ENCODE results near the gene ATP5PD.
"Not testable (repeated sequence)": the region's sequence is repeated elsewhere in the genome, so short reads cannot be mapped to it uniquely, and the experiment has no call there.

ATP5PD gene

DNA sequence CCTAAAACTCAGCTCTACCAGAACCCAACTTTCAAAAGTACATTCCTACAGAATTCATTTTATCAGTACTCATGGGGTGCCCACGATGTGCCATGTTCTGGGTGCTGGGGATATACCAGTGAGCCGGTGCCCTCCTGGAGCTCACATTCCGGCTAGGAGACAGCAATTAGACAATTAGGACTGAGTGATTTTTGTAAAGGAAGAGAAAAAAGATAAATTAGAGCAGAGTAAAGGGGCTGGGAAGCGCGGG is 34.7 kb downstream of the ATP5PD start:
- no peak for TF ChIP-seq CTCF (IDR thresholded peaks at IDR 0.05; ENCODE audit: borderline replicate concordance, insufficient read depth, low read depth, low read length)
- peak overlapping the region; percentile 48 for H3K4me3 ChIP-seq (ENCODE audit: low read depth, low read length)

DNA sequence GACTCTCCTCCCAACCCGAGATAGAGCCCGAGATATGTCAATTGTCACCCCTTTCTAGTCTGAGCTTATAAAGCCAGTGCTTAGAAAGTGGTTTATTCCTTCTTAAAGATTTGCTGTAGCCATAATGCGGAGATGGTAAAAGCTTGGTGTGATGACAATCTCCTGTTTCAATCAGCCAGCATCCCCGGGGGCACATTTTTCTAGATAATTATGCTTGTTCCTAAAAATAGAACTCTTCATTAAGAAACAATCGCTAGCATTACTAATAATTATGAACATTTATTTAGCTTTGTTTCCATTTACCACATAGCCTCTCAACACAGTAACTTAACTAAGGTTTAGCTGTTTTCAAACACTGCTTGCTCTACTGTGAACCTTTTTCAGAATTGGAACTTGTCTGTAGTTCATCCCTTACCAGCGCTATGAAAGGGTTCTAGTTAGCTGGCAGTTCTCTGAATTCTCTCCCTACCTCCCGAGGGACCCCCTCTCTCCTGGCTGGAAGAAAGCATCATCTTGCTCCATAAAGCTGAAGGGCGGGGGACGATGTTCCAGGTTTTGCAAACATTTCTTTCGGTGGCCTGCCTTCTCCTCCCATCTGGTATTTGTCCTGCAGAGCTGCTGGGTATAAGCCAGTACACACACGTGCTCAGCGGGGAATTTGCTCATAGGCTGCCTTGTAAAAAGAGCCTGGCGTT is 35.2 kb downstream of the ATP5PD start:
- no peak overlapping the region for H3K4me3 ChIP-seq (ENCODE audit: low read depth, low read length)

DNA sequence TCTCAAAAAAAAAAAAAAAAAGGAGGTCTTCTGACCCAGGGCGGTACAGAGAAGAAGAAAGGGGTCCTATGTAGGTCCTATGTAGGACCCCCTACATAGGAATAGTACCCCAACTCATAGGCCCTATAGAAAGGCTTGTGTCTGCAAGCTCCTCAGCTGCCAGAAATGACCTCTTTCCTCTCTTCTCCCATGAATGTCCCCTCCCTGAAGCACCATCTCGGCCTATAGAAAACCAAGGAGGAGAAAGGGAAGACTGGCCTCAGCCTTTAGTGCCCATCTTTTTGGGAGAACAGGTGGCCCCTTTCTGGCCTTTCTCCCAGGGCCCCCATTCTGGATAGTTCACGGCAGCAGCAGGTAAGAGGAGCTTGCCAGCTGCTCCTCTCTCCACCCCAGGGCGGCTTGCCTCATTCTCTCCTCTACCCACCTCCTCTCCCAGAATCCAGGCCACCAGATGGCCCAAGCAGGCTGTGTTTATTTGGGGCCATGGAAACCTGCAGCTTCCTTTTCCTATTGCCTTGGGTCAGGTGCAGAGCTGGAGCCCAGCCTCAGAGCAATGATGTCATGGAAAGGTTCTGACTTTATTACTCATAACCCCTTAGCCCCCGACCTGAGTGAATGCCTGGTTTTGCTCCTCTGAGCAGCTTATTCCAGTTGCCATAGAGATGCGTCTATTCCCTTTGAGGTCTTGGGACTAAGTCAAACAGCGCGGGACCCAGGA is 35.9 kb downstream of the ATP5PD start:
- TF ChIP-seq CTCF (IDR thresholded peaks at IDR 0.05; ENCODE audit: borderline replicate concordance, insufficient read depth, low read depth, low read length), result no peak
- H3K4me3 ChIP-seq (ENCODE audit: low read depth, low read length), result no peak overlapping the region

More for the DNA sequence above, 35.2 kb downstream of the ATP5PD start:
- no peak for TF ChIP-seq CTCF (IDR thresholded peaks at IDR 0.05; ENCODE audit: borderline replicate concordance, insufficient read depth, low read depth, low read length)

GRCh38 chr17:75009139-75009724 is 37.5 kb downstream of the ATP5PD start:
- H3K4me3 ChIP-seq (ENCODE audit: low read depth, low read length), result no peak overlapping the region
- no peak for TF ChIP-seq CTCF (IDR thresholded peaks at IDR 0.05; ENCODE audit: borderline replicate concordance, insufficient read depth, low read depth, low read length)

DNA sequence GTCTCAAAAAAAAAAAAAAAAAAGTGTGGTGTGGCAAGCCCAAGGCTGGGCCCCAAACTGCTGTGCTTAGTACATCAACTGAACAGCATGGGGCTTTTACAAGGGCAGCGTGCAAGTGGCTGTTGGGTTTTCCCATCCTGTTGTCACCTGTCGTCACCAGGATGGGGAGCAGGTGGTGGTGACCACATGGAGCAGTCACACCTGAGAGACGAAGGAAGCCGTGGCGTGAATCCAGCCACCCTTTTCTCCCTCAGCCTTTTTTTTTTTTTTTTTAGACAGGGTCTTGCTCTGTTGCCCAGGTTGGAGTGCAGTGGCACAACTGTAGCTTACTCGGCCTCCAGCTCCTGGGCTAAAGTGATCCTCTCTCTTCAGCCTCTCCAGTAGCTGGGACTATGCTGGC is 38.4 kb downstream of the ATP5PD start:
- no peak for TF ChIP-seq CTCF (IDR thresholded peaks at IDR 0.05; ENCODE audit: borderline replicate concordance, insufficient read depth, low read depth, low read length)
- H3K4me3 ChIP-seq (ENCODE audit: low read depth, low read length), result no peak overlapping the region

GRCh38 chr17:75006653-75007052 is 40.1 kb downstream of the ATP5PD start:
- H3K4me3 ChIP-seq (ENCODE audit: low read depth, low read length), result no peak overlapping the region
- no peak for TF ChIP-seq CTCF (IDR thresholded peaks at IDR 0.05; ENCODE audit: borderline replicate concordance, insufficient read depth, low read depth, low read length)

DNA sequence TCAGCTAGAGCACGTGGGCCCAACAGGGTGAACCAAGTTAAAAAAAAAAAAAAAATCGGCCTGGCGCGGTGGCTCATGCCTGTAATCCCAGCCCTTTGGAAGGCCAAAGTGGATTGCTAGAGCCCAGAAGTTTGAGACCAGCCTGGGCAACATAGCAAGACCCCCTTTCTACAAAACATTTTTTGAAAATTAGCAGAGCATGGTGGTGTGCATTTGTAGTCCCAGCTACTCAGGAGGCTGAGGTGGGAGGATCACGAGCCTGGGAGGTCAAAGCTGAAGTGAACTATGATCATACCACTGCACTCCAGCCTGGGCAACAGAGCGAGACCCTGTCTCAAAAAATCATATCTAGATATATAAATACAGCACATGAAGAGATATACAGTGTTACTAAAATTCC is 40.7 kb downstream of the ATP5PD start:
- not testable (repeated sequence) for H3K4me3 ChIP-seq (ENCODE audit: low read depth, low read length)
